Activated CD8-positive, alpha-beta memory T cell treated with anti-CD3 and anti-CD28 coated beads for 36 hours (primary cell): ENCODE results near the gene ATP8A2. TPM values are rescaled to one million over a fixed set of nuclear protein-coding genes. Genes with fewer than 3 reads are reported as not detected.
"Not testable (repeated sequence)": the region's sequence is repeated elsewhere in the genome, so short reads cannot be mapped to it uniquely, and the experiment has no call there.

Experiments used
- CTCF ChIA-PET: fragments of 350-600 bp; sonication (Branson Sonifier 250); formaldehyde crosslinking; loops from one replicate; lab custom pipeline; 2021; ENCODE audit warnings: antibody characterized with exemption; lab: Charles Lee
- POLR2A ChIA-PET: fragments of 350-600 bp; sonication (Branson Sonifier 250); formaldehyde crosslinking; loops from one replicate; lab custom pipeline; 2021; ENCODE audit warnings: antibody characterized with exemption; lab: Charles Lee
- total RNA-seq, 2 experiments: library from RNA; stranded (reverse); gene quantifications; one replicate each; pipeline ENCODE4 v1.2.3, GENCODE V29; 2021

The ATP8A2 gene
- total RNA-seq, 2 experiments from 2014 or later = 0.75 to 0.97 TPM

- POLR2A ChIA-PET = interaction anchor here (0.6 kb wide), 1 partner anchor 511 kb away, joined by 6 read pairs; no protein-coding TSS in a partner anchor
- CTCF ChIA-PET = no interaction called here
Observed at GRCh38 chr13:25771641-25772478, 400.1 kb downstream of the ATP8A2 start.

- CTCF ChIA-PET = not testable (repeated sequence)
- POLR2A ChIA-PET = interaction anchor here (0.6 kb wide), 1 partner anchor 512 kb away, joined by 6 read pairs; no protein-coding TSS in a partner anchor
Observed at GRCh38 chr13:25772534-25772933, 400.8 kb downstream of the ATP8A2 start.

- POLR2A ChIA-PET = not testable (repeated sequence)
Observed at GRCh38 chr13:25774056-25774455, 402.3 kb downstream of the ATP8A2 start.

GRCh38 chr13:25775275-25775674 is 403.5 kb downstream of the ATP8A2 start:
- CTCF ChIA-PET = no interaction called here
- POLR2A ChIA-PET = no interaction called here

More at GRCh38 chr13:25774056-25774455, 402.3 kb downstream of the ATP8A2 start:
- CTCF ChIA-PET = not testable (repeated sequence)

GRCh38 chr13:25775986-25776385 is 404.2 kb downstream of the ATP8A2 start:
- CTCF ChIA-PET = no interaction called here

GRCh38 chr13:25776722-25777121 is 404.9 kb downstream of the ATP8A2 start:
- ChIA-PET CTCF (no interaction called here), POLR2A (no interaction called here)

More at GRCh38 chr13:25775986-25776385, 404.2 kb downstream of the ATP8A2 start:
- POLR2A ChIA-PET = no interaction called here

- POLR2A ChIA-PET = no interaction called here
- CTCF ChIA-PET = no interaction called here
Observed at GRCh38 chr13:25777509-25777908, 405.7 kb downstream of the ATP8A2 start.

GRCh38 chr13:25778365-25778764 is 406.6 kb downstream of the ATP8A2 start:
- POLR2A ChIA-PET = no interaction called here
- CTCF ChIA-PET = interaction anchor here (1.0 kb wide), 1 partner anchor 10 kb away, joined by 4 read pairs; no protein-coding TSS in a partner anchor

GRCh38 chr13:25778808-25779305 is 407.1 kb downstream of the ATP8A2 start:
- CTCF ChIA-PET = interaction anchor here (1.0 kb wide), 1 partner anchor 10 kb away, joined by 4 read pairs; no protein-coding TSS in a partner anchor
- POLR2A ChIA-PET = no interaction called here

- ChIA-PET POLR2A (no interaction called here), CTCF (no interaction called here)
Observed at GRCh38 chr13:25783076-25783475, 411.3 kb downstream of the ATP8A2 start.

- ChIA-PET CTCF (no interaction called here), POLR2A (no interaction called here)
Observed at GRCh38 chr13:25783601-25784024, 411.8 kb downstream of the ATP8A2 start.

- POLR2A ChIA-PET = no interaction called here
- CTCF ChIA-PET = no interaction called here
Observed at GRCh38 chr13:25784119-25784518, 412.3 kb downstream of the ATP8A2 start.

GRCh38 chr13:25790137-25790536 is 418.4 kb downstream of the ATP8A2 start:
- POLR2A ChIA-PET = not testable (repeated sequence)
- CTCF ChIA-PET = interaction anchor here (0.6 to 0.8 kb wide), 2 partner anchors 386 to 1956 kb away, joined by 3 read pairs; no protein-coding TSS in a partner anchor

- CTCF ChIA-PET = no interaction called here
- POLR2A ChIA-PET = no interaction called here
Observed at GRCh38 chr13:25795277-25795676, 423.5 kb downstream of the ATP8A2 start.

- CTCF ChIA-PET = no interaction called here
- POLR2A ChIA-PET = no interaction called here
Observed at GRCh38 chr13:25796474-25796873, 424.7 kb downstream of the ATP8A2 start.

- ChIA-PET CTCF (interaction anchor here (1.0 kb wide), 1 partner anchor 270 kb away, joined by 3 read pairs; no protein-coding TSS in a partner anchor), POLR2A (no interaction called here)
Observed at GRCh38 chr13:25798998-25799397, 427.2 kb downstream of the ATP8A2 start.

- ChIA-PET CTCF (no interaction called here), POLR2A (no interaction called here)
Observed at GRCh38 chr13:25800523-25800922, 428.7 kb downstream of the ATP8A2 start.

GRCh38 chr13:25802579-25802978 is 430.8 kb downstream of the ATP8A2 start:
- POLR2A ChIA-PET = no interaction called here
- CTCF ChIA-PET = no interaction called here

GRCh38 chr13:25803641-25804040 is 431.9 kb downstream of the ATP8A2 start:
- ChIA-PET CTCF (no interaction called here), POLR2A (no interaction called here)

- ChIA-PET CTCF (no interaction called here), POLR2A (no interaction called here)
Observed at GRCh38 chr13:25806264-25806974, 434.6 kb downstream of the ATP8A2 start.
